Non-pigmented ciliary epithelial cell (primary cell): Measurements from ENCODE around the gene MECP2.
"Not testable (repeated sequence)": the region's sequence is repeated elsewhere in the genome, so short reads cannot be mapped to it uniquely, and the experiment has no call there.

Experiments used
- DNase-seq: peaks from one replicate; pipeline ENCODE4 v3.0.0-alpha.2; 2010; ENCODE audit warnings: low read depth

MECP2 gene

GRCh38 chrX:154017766-154018517 is 79.6 kb downstream of the MECP2 start:
- no peak for DNase-seq

DNA sequence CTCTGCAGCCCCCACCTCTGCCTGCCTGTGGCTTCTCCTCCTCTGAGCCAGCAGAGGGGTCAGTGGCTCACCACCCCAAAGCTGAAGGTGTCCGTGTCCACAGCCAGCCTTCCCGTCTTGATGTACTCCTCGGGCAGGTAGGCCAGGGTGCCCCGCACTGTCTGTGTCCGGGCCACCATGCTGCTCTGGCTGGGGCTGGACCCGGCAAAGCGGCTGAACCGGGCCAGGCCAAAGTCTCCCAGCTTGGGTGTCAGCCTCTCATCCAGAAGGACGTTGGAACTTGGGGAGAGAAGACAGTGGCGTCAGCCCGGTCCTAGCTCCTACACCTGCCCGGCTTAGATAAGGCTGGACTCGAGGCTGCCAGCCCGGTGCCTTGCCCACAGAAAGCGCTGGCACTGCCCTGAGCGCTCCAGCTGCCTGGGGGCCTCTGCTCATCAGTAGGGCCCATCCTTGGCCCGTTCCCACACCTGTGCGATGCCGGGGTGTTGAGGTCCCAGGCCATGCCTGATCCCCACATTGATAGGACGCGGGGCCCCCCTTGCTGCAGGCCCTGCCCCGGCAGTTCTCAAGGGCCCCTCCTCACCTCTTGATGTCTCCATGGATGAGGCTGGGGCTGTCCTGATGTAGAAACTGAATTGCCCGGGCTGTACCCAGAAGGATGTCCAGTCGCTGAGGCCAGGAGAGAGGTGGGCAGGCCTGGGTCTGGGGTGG is 81.0 kb downstream of the MECP2 start:
- DNase-seq, result no peak

- no peak for DNase-seq
These were observed 81.8 kb downstream of the MECP2 start for GRCh38 chrX:154015581-154016264.

GRCh38 chrX:154014429-154015380 is 82.8 kb downstream of the MECP2 start:
- DNase-seq, result no peak

DNA sequence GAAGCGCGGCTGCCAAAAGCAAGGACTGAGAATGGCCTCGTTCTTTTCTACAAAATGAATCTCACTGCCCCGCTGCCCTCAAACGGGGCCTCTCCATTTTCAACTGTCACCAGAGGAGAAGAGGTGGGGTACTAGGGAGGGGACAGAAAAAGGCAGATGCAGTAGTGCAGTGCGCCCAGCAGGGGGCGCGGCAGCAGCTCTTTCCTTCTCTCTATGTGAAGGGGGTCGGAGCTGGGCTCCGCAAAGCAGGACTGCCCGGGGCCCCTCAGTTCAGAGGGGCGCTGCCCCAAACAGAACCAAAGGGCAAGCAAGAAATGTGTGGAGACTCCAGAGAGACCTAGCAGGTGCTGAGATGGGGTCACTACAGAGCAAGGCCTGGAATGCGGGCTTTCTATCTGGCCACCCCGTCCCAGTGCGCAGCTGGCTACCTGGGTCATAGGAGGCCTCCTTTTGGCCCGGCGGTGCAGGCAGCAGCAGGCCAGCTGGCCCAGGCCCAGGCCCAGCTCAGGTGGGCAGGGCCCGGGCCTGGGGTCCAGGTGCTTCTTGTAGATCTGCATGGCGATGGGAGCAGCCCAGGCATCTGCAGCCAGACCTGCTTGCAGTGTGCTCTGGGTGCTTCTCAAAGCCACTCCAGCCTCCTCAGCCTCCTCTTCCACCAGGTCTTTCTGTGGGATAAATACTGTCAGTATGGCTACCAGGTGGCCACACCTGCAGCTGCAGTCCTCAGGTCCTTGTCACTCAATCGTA is 83.7 kb downstream of the MECP2 start:
- no peak for DNase-seq

GRCh38 chrX:154013001-154013421 is 84.5 kb downstream of the MECP2 start:
- DNase-seq, result no peak

- no peak for DNase-seq
These were observed 85.1 kb downstream of the MECP2 start for GRCh38 chrX:154012336-154012991.

DNA sequence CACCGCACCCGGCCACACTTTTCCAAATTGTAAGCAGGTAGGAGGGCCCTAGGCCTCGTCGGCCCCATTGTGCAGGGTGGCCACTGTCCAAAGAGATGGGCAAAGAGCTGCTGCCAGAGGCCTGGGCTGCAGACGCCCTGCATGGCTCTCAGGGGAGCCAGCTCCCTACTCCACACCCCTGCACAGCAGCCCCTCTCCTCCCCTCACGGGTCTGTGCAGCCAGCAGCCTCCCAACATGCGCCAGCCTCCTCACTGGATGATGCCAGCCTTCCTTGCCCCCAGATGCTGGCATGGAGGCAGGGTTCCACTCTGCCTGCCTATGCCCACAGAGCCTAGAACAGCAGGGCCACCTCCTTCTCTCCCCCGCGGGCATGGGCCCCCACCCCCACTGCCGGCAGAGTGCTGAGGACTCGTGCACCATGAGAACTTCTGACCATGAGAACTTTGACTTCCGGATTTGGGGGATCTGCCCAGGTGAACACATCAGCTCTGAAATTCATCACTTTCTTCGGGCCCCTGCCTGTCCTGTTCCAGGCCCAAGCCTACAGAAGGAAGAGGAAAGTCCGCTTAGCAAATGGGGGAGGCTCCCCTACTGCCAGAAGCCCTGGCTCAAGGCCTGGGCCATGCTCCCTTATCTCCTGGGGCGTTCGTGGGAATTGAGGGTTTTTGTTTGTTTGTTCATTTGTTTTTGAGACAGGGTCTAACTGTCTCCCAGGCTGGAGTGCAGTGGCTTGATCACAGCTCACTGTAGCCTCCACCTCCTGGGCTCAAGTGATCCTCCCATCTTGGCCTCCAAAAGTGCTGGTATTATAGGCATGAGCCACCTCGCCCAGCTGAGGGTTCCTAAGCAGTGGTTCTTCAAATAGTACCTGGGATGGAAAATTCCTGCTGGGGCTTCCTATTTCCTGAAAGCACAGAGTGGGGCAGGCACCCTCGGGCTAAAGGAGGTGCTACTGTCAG is 85.9 kb downstream of the MECP2 start:
- no peak for DNase-seq

DNA sequence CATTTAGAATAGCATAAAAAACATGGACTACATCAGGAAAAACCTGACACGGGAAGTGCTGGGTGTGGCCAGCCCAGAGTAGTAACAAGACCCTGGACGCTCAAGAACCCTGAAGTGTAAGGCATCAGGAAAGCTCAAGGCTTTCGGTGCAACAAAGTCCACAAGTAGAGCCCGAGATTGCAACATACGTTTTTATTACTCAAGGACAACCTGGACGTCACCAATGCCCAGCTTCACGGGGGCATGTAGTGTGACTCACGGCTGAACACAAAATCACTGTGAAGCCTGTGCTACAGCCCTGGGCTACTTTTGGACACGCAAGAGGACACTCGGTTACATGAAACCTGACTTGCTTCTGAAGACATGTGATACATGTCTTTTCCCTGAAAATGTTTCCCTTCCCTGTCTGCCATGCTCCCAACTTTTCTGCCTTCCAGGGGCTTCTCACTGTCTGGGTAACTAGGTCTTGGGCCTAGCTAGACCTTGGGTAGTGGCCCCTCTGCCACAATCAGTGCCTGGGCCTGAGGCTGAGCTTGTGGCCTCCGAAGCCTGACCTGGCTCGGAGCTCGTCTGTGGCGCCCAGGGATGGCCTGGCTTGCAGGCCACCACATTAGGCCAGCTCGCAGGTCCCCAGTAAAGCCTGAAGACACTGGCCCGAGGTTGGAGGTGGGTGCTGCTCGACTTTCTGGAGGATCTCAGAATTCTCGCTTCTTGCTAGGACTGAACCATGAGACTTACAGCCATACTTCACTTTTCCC is 87.0 kb downstream of the MECP2 start:
- no peak for DNase-seq

DNA sequence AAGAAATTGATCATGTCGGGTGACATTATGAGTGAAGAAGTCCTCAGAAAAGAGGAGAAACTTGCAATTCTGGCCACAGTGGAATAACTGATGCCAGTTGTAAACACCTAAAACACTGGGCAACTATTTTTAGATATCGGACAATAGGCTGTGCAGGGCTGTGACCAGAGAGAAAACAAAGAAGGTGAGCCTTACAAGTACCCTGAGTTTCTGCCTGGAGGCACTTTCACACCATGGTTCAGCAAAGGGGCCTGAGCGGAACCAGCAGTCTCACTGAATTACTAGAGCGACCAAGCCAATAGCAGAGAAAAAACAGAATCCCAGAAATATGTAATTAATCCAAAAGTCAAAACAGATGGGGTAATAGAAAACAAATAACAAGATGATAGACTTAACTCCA is 89.0 kb downstream of the MECP2 start:
- DNase-seq, result no peak

- no peak for DNase-seq
These were observed 90.6 kb downstream of the MECP2 start for GRCh38 chrX:154006947-154007346.

GRCh38 chrX:154004315-154004714 is 93.2 kb downstream of the MECP2 start:
- DNase-seq, result no peak

DNA sequence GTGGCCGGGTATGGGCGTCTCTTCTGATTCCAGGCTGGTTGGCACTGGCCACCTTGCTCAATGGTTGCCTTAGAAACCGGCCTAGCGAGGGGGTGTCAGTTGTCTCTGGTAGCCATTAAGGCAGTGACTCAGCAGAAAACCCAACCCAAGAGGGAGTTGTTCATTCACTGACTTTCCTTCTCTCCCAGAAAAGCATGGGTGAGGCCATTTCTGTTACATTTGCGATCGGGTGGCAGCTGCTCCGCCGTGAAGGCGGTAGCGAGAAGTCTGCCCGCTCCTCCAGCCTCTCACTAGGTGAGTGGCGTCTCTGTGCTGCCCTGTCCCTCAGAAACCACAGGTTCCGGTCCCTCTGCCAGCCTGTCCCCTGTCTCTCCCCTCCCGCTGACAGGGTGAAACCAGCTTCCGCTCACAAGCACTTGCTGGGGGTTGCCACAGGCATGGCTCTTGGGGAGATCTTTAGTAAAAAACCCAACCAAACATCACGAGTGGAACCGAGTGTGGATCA is 95.2 kb downstream of the MECP2 start:
- no peak for DNase-seq

DNA sequence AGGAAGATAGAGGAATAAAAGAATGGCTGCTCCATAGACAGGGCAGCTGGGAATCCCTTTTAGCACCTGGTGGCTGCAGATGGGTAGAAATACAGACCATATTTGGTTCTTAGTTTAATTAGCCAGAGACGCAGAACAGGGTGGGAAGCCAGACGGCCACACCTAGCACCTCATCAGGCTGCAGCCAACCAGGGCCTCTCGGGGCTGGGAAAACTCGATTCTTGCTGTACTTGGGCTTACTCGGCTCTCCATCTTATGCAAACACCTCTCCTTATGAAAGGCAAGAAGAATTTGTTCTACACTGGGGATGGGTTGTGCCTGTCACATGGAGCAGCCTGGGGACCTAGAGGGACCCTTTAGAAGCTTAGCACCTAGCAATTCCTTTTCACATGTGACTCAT is 97.5 kb downstream of the MECP2 start:
- DNase-seq, result no peak

- no peak for DNase-seq
These were observed 98.0 kb downstream of the MECP2 start for GRCh38 chrX:153999359-154000037.

GRCh38 chrX:153995504-153995903 is 102.0 kb downstream of the MECP2 start:
- DNase-seq, result no peak

DNA sequence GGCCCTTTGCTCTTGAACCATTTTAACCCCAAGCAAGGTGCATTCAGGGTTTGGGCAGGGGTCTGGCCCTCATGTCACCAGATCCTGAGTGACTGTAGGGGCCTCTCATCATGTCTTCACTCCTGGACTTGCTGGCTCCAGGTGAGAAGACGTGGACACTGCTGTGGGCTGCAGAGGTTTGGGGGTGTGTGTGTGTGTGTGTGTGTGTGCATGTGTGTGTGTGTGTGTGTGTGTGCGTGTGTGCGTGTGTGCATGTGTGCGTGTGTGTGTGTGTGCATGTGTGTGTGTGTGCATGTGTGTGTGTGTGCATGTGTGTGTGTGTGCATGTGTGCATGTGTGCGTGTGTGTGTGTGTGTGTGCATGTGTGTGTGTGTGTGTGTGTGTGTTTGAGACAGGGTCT is 103.1 kb downstream of the MECP2 start:
- DNase-seq, result not testable (repeated sequence)

GRCh38 chrX:153993978-153994377 is 103.5 kb downstream of the MECP2 start:
- no peak for DNase-seq
